Body of pancreas (tissue), 4 donors: ENCODE data around the gene USP10.
"Not testable (repeated sequence)": the region's sequence is repeated elsewhere in the genome, so short reads cannot be mapped to it uniquely, and the experiment has no call there.

Source experiments
- POLR2A ChIP-seq, 3 donors: fragments of 450-650 bp; IDR thresholded peaks; one replicate each; pipeline ENCODE4 v1.6.1; 2016; ENCODE audit warnings: antibody characterized with exemption in 3 of 3, mild to moderate bottlenecking in 2 of 3
- TF ChIP-seq, protein P1 (sequence below), 7 experiments: fragments of 450-650 bp in 4 of 7; fragments of 200-600 bp in 3 of 7; sonication (generic) in 3 of 7; IDR thresholded peaks; one replicate each; pipeline ENCODE4 v1.5.1; 2016 to 2019; ENCODE audit warnings: antibody characterized with exemption in 7 of 7

DNA sequence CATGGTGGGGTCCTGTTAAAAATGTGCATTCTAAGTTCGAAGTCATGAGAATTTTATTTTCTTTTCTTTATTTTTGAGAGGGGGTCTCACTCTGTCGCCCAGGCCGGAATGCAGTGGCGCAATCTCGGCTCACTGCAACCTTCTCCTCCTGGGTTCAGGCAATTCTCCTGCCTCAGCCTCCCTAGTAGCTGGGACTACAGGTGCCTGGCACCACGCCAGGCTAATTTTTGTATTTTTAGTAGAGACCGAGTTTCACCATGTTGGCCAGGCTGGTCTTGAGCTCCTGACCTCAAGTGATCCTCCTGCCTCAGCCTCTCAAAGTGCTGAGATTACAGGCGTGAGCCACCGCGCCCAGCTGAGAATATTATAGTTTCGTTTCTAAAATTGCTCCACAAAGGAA is 48.4 kb downstream of the USP10 start:
- TF ChIP-seq, protein P1, sequence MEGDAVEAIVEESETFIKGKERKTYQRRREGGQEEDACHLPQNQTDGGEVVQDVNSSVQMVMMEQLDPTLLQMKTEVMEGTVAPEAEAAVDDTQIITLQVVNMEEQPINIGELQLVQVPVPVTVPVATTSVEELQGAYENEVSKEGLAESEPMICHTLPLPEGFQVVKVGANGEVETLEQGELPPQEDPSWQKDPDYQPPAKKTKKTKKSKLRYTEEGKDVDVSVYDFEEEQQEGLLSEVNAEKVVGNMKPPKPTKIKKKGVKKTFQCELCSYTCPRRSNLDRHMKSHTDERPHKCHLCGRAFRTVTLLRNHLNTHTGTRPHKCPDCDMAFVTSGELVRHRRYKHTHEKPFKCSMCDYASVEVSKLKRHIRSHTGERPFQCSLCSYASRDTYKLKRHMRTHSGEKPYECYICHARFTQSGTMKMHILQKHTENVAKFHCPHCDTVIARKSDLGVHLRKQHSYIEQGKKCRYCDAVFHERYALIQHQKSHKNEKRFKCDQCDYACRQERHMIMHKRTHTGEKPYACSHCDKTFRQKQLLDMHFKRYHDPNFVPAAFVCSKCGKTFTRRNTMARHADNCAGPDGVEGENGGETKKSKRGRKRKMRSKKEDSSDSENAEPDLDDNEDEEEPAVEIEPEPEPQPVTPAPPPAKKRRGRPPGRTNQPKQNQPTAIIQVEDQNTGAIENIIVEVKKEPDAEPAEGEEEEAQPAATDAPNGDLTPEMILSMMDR (IDR thresholded peaks at IDR 0.05) = not testable (repeated sequence)
- not testable (repeated sequence) for TF ChIP-seq POLR2A (IDR thresholded peaks at IDR 0.05)
